Neural crest cell (in vitro differentiated cells): Measurements from ENCODE around the gene TBCD. TPM values are rescaled to one million over a fixed set of nuclear protein-coding genes. Genes with fewer than 3 reads are reported as not detected.

ENCODE experiments used
- DNase-seq: peaks from one replicate; pipeline ENCODE4 v3.0.0; 2021; ENCODE audit warnings: low read depth, mixed read lengths, low spot score
- H3K27ac Mint-ChIP-seq: one replicate; pipeline ENCODE4 v1.8.0; 2021; ENCODE audit warnings: mild to moderate bottlenecking, mixed read lengths; ENCODE audit not compliant: unreplicated experiment
- H3K27me3 Mint-ChIP-seq: 2 replicates; pipeline ENCODE4 v1.8.0; 2021; ENCODE audit warnings: low read depth, mild to moderate bottlenecking, mixed read lengths
- H3K36me3 Mint-ChIP-seq: 2 replicates; pipeline ENCODE4 v1.8.0; 2021; ENCODE audit warnings: low read depth, mild to moderate bottlenecking, mixed read lengths
- H3K4me1 Mint-ChIP-seq: 2 replicates; pipeline ENCODE4 v1.8.0; 2021; ENCODE audit warnings: mixed read lengths
- H3K4me3 Mint-ChIP-seq: one replicate; pipeline ENCODE4 v1.8.0; 2021; ENCODE audit warnings: mild to moderate bottlenecking, mixed read lengths
- H3K9me3 Mint-ChIP-seq: 2 replicates; pipeline ENCODE4 v1.8.0; 2021; ENCODE audit warnings: mixed read lengths
- total RNA-seq: library from RNA; stranded (reverse); gene quantifications from 2 replicates; pipeline ENCODE4 v1.2.1, GENCODE V29; 2021
- TF ChIP-seq, protein P1 (sequence below): fragments of 200-600 bp; sonication (generic); conservative IDR thresholded peaks from 2 replicates; pipeline ENCODE4 v1.5.0; 2021; ENCODE audit warnings: antibody characterized with exemption, mild to moderate bottlenecking

TBCD gene
- total RNA-seq, 1 donor from 2014 or later: 166 TPM

DNA sequence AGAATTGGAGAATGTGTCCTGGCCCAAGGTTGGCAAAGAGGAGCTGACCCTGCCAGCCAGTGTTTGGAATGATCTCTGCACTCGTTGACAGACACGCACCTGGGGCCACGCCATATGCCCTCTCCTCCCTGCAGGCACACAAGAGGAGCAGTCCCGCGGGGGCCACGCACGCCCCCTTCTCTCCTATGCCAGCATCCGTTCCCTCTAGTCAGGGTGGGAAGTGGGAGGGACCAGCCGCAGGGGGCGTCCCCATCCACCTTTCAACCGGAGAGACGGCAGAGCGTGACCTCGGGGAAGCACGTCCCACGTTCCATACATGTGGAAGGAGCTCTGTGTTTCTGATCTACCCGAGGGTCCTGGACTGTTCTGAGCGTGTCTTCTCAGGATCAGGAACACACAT lies 174.9 kb downstream of the TBCD start:
- H3K27me3 Mint-ChIP-seq: no peaks in the 10 kb centered on the region
- H3K4me3 Mint-ChIP-seq: no peak overlapping the region
- no peaks in the 10 kb centered on the region for H3K9me3 Mint-ChIP-seq
- TF ChIP-seq, protein P1, sequence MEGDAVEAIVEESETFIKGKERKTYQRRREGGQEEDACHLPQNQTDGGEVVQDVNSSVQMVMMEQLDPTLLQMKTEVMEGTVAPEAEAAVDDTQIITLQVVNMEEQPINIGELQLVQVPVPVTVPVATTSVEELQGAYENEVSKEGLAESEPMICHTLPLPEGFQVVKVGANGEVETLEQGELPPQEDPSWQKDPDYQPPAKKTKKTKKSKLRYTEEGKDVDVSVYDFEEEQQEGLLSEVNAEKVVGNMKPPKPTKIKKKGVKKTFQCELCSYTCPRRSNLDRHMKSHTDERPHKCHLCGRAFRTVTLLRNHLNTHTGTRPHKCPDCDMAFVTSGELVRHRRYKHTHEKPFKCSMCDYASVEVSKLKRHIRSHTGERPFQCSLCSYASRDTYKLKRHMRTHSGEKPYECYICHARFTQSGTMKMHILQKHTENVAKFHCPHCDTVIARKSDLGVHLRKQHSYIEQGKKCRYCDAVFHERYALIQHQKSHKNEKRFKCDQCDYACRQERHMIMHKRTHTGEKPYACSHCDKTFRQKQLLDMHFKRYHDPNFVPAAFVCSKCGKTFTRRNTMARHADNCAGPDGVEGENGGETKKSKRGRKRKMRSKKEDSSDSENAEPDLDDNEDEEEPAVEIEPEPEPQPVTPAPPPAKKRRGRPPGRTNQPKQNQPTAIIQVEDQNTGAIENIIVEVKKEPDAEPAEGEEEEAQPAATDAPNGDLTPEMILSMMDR: no peak
- H3K4me1 Mint-ChIP-seq: no peaks in the 10 kb centered on the region
- H3K36me3 Mint-ChIP-seq: peaks cover 9% of the 10 kb centered on the region
- peak overlapping the region; percentile 63 for H3K27ac Mint-ChIP-seq
- DNase-seq: no peak

DNA sequence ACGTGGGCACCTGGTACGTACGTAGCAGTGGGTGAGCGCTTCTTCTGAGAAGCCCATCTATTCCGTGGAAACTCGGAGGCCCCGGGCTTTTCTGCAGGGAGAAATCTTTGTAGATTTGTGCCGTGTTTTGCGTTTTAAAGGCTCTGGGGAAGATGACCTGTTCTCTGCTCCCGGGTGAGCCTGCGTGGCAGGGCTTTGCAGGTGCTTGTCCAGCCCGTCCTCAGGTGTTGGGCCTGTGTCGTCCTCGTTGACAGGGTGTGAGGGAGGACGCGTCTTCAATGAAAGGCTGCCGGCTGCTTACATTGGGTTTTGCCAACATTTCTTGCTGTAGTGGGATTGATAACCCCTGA lies 175.4 kb downstream of the TBCD start:
- Mint-ChIP-seq H3K4me3 (no peak overlapping the region), H3K27ac (peak overlapping the region; percentile 63), H3K27me3 (no peaks in the 10 kb centered on the region), H3K4me1 (no peaks in the 10 kb centered on the region), H3K36me3 (peaks cover 9% of the 10 kb centered on the region), H3K9me3 (no peaks in the 10 kb centered on the region)
- DNase-seq: no peak
- TF ChIP-seq, protein P1: no peak

DNA sequence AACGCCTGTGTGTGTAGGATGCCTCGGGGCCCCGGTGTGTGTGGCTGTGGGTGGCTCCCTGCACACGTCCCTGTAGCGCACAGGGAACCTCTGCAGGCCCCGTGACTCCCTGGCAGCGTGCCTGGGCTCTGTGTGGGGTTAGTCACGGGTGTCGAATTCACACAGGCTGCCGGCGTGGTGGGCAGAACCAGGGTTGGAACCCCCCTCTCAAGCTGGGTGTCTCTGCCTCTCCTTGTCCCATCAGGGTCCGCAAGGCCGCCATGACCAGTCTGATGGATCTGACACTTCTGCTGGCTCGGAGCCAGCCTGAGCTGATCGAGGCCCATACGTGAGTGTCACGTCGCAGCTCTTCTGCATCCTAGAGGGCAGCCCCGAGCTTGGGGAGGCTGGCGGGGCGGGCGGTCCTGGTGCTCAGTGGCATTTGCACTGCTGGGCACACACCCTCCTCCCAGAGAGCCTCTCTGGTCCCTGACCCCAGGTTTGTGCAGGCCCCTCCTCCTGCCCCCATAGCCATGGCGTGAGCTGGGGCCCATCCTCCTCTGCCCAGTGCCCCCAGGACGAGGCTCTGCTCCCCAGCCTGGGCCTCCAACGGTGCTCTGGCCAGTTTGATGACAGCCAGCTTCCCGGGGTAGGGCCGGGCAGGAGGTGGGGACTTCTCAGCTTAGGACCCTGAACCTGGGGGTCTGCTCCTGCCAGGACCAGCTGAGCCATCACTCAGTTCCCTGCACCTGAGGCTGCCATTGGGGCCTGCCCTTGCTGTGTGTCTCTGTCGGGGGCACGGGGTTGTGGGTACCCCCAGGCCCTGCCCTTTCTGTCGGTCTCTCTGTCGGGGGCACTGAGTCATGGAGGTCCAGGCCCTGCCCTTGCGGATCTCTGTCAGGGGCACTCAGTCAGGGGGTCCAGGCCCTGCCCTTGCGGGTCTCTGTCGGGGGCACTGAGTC lies 176.1 kb downstream of the TBCD start:
- TF ChIP-seq, protein P1: no peak

DNA sequence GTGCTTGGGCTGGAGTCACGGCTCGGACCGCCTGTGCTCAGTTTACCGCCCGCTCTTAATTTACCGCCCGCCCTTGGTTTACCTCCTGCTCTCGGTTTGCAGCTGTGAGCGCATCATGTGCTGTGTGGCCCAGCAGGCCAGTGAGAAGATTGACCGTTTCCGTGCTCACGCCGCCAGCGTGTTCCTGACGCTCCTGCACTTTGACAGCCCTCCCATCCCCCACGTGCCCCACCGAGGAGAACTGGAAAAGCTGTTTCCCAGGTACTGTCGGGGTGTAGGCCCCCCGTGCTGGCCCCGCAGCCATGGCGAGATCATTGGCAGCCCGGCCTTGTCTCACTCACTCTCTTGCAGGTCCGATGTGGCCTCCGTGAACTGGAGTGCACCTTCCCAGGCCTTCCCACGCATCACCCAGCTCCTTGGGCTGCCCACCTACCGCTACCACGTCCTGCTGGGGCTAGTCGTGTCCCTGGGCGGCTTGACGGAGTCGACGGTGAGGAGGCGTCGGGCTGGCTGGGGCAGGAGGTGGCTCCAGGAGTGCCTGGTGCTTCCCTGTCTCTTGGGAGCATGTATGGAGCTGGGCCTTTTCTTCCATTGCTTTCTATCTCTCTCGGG lies 177.3 kb downstream of the TBCD start:
- peak overlapping the region; percentile 43 for H3K27ac Mint-ChIP-seq
- no peaks in the 10 kb centered on the region for H3K27me3 Mint-ChIP-seq
- TF ChIP-seq, protein P1: no peak
- no peak overlapping the region for H3K4me3 Mint-ChIP-seq
- H3K36me3 Mint-ChIP-seq: peaks cover 9% of the 10 kb centered on the region
- no peaks in the 10 kb centered on the region for H3K9me3 Mint-ChIP-seq
- H3K4me1 Mint-ChIP-seq: no peaks in the 10 kb centered on the region
- DNase-seq: no peak

More for the DNA sequence above, 176.1 kb downstream of the TBCD start:
- Mint-ChIP-seq H3K27me3 (no peaks in the 10 kb centered on the region), H3K4me3 (no peak overlapping the region), H3K36me3 (peaks cover 9% of the 10 kb centered on the region), H3K4me1 (no peaks in the 10 kb centered on the region), H3K9me3 (no peaks in the 10 kb centered on the region), H3K27ac (no peak overlapping the region)
- no peak for DNase-seq

DNA sequence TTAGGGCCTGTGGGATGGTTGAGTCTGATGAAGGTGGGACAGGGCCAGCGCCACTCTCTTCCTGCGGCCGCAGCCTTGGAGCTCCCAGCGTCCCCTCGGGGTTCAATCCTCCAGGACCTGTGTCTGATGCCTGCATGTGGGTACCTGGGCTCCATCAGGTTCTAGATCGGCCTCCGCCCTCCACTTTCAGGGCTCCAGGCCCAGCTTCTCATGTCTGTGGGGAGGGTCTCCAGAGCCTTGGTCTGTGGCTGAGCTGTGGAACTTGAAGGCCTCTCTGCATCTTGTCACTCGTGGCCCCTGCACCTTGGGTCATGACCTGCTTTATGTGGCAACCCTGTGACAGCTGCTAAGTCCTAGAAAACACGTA lies 177.8 kb downstream of the TBCD start:
- Mint-ChIP-seq H3K27me3 (no peaks in the 10 kb centered on the region), H3K27ac (peak overlapping the region; percentile 43), H3K9me3 (no peaks in the 10 kb centered on the region), H3K36me3 (peaks cover 9% of the 10 kb centered on the region), H3K4me3 (no peak overlapping the region), H3K4me1 (no peaks in the 10 kb centered on the region)
- DNase-seq: no peak
- TF ChIP-seq, protein P1: no peak
